ENCODE results near the gene CACNA2D3. TPM values are rescaled to one million over a fixed set of nuclear protein-coding genes. Genes with fewer than 3 reads are reported as not detected.

The CACNA2D3 gene
- total RNA-seq, 2 experiments from 2014 or later: not detected

GRCh38 chr3:54347933-54348332 lies 225.6 kb downstream of the CACNA2D3 start:
- no peaks in the 10 kb centered on the region for H3K4me1 Mint-ChIP-seq (ENCODE audit: low read depth)

GRCh38 chr3:54349231-54349652 lies 226.9 kb downstream of the CACNA2D3 start:
- intact Hi-C loops (cut with micrococcal nuclease): no loop called here
- H3K4me3 Mint-ChIP-seq: no peak overlapping the region
- ChIA-PET POLR2A (no interaction called here), CTCF (no interaction called here)
- H3K27me3 Mint-ChIP-seq: peaks cover 2% of the 10 kb centered on the region
- H3K36me3 Mint-ChIP-seq: no peaks in the 10 kb centered on the region
- H3K27ac Mint-ChIP-seq: no peak overlapping the region
- H3K4me1 Mint-ChIP-seq (ENCODE audit: low read depth): no peaks in the 10 kb centered on the region
- no peak for DNase-seq
- no peaks in the 10 kb centered on the region for H3K9me3 Mint-ChIP-seq

More at GRCh38 chr3:54347933-54348332, 225.6 kb downstream of the CACNA2D3 start:
- H3K27me3 Mint-ChIP-seq: no peaks in the 10 kb centered on the region
- no peaks in the 10 kb centered on the region for H3K36me3 Mint-ChIP-seq
- intact Hi-C loops (cut with micrococcal nuclease): no loop called here
- ChIA-PET CTCF (no interaction called here), POLR2A (no interaction called here)
- H3K27ac Mint-ChIP-seq: no peak overlapping the region
- no peak overlapping the region for H3K4me3 Mint-ChIP-seq
- DNase-seq: no peak
- no peaks in the 10 kb centered on the region for H3K9me3 Mint-ChIP-seq

GRCh38 chr3:54349691-54350090 lies 227.3 kb downstream of the CACNA2D3 start:
- DNase-seq: no peak
- Mint-ChIP-seq H3K4me3 (no peak overlapping the region), H3K27ac (no peak overlapping the region), H3K36me3 (no peaks in the 10 kb centered on the region), H3K9me3 (no peaks in the 10 kb centered on the region), H3K4me1 (ENCODE audit: low read depth) (no peaks in the 10 kb centered on the region), H3K27me3 (peaks cover 2% of the 10 kb centered on the region)
- ChIA-PET POLR2A (no interaction called here), CTCF (no interaction called here)
- intact Hi-C loops (cut with micrococcal nuclease): no loop called here

- POLR2A ChIA-PET: no interaction called here
- Mint-ChIP-seq H3K36me3 (no peaks in the 10 kb centered on the region), H3K27ac (no peak overlapping the region), H3K27me3 (peaks cover 2% of the 10 kb centered on the region), H3K9me3 (no peaks in the 10 kb centered on the region), H3K4me3 (no peak overlapping the region), H3K4me1 (ENCODE audit: low read depth) (no peaks in the 10 kb centered on the region)
- DNase-seq: no peak
- intact Hi-C loops (cut with micrococcal nuclease): no loop called here
- CTCF ChIA-PET: no interaction called here
Measured at GRCh38 chr3:54353546-54353945, 231.2 kb downstream of the CACNA2D3 start.

- H3K4me3 Mint-ChIP-seq: no peak overlapping the region
- CTCF ChIA-PET: no interaction called here
- POLR2A ChIA-PET: no interaction called here
Measured at GRCh38 chr3:54353946-54354345, 231.6 kb downstream of the CACNA2D3 start.

GRCh38 chr3:54355800-54356199 lies 233.4 kb downstream of the CACNA2D3 start:
- DNase-seq: no peak
- no peaks in the 10 kb centered on the region for H3K4me1 Mint-ChIP-seq (ENCODE audit: low read depth)
- intact Hi-C loops (cut with micrococcal nuclease): no loop called here
- H3K36me3 Mint-ChIP-seq: no peaks in the 10 kb centered on the region
- POLR2A ChIA-PET: no interaction called here
- CTCF ChIA-PET: no interaction called here
- H3K9me3 Mint-ChIP-seq: no peaks in the 10 kb centered on the region
- H3K4me3 Mint-ChIP-seq: no peak overlapping the region
- no peak overlapping the region for H3K27ac Mint-ChIP-seq
- H3K27me3 Mint-ChIP-seq: peaks cover 2% of the 10 kb centered on the region

More at GRCh38 chr3:54353946-54354345, 231.6 kb downstream of the CACNA2D3 start:
- intact Hi-C loops (cut with micrococcal nuclease): no loop called here
- no peak overlapping the region for H3K27ac Mint-ChIP-seq
- no peaks in the 10 kb centered on the region for H3K4me1 Mint-ChIP-seq (ENCODE audit: low read depth)
- peaks cover 2% of the 10 kb centered on the region for H3K27me3 Mint-ChIP-seq
- DNase-seq: no peak
- H3K36me3 Mint-ChIP-seq: no peaks in the 10 kb centered on the region
- no peaks in the 10 kb centered on the region for H3K9me3 Mint-ChIP-seq

GRCh38 chr3:54356261-54357045 lies 234.1 kb downstream of the CACNA2D3 start:
- ChIA-PET CTCF (no interaction called here), POLR2A (no interaction called here)
- intact Hi-C loops (cut with micrococcal nuclease): no loop called here
- H3K27me3 Mint-ChIP-seq: peaks cover 2% of the 10 kb centered on the region
- H3K36me3 Mint-ChIP-seq: no peaks in the 10 kb centered on the region
- no peaks in the 10 kb centered on the region for H3K4me1 Mint-ChIP-seq (ENCODE audit: low read depth)
- no peaks in the 10 kb centered on the region for H3K9me3 Mint-ChIP-seq
- no peak overlapping the region for H3K27ac Mint-ChIP-seq
- no peak overlapping the region for H3K4me3 Mint-ChIP-seq
- DNase-seq: no peak

GRCh38 chr3:54357301-54357700 lies 234.9 kb downstream of the CACNA2D3 start:
- intact Hi-C loops (cut with micrococcal nuclease): no loop called here
- peaks cover 2% of the 10 kb centered on the region for H3K27me3 Mint-ChIP-seq
- ChIA-PET CTCF (no interaction called here), POLR2A (no interaction called here)
- no peak overlapping the region for H3K27ac Mint-ChIP-seq
- H3K9me3 Mint-ChIP-seq: no peaks in the 10 kb centered on the region
- no peak for DNase-seq
- no peaks in the 10 kb centered on the region for H3K4me1 Mint-ChIP-seq (ENCODE audit: low read depth)
- H3K36me3 Mint-ChIP-seq: no peaks in the 10 kb centered on the region
- no peak overlapping the region for H3K4me3 Mint-ChIP-seq

- no peak for DNase-seq
- POLR2A ChIA-PET: no interaction called here
- no peaks in the 10 kb centered on the region for H3K36me3 Mint-ChIP-seq
- intact Hi-C loops (cut with micrococcal nuclease): no loop called here
- CTCF ChIA-PET: no interaction called here
- no peak overlapping the region for H3K27ac Mint-ChIP-seq
- H3K4me1 Mint-ChIP-seq (ENCODE audit: low read depth): no peaks in the 10 kb centered on the region
- H3K9me3 Mint-ChIP-seq: no peaks in the 10 kb centered on the region
- no peak overlapping the region for H3K4me3 Mint-ChIP-seq
- peaks cover 2% of the 10 kb centered on the region for H3K27me3 Mint-ChIP-seq
Measured at GRCh38 chr3:54358316-54358715, 236.0 kb downstream of the CACNA2D3 start.

- Mint-ChIP-seq H3K9me3 (no peaks in the 10 kb centered on the region), H3K27me3 (no peaks in the 10 kb centered on the region), H3K4me3 (no peak overlapping the region), H3K36me3 (no peaks in the 10 kb centered on the region), H3K4me1 (ENCODE audit: low read depth) (no peaks in the 10 kb centered on the region), H3K27ac (no peak overlapping the region)
- ChIA-PET POLR2A (no interaction called here), CTCF (no interaction called here)
- DNase-seq: no peak
- intact Hi-C loops (cut with micrococcal nuclease): no loop called here
Measured at GRCh38 chr3:54358969-54359694, 236.8 kb downstream of the CACNA2D3 start.

GRCh38 chr3:54360320-54360719 lies 238.0 kb downstream of the CACNA2D3 start:
- Mint-ChIP-seq H3K27ac (no peak overlapping the region), H3K4me3 (no peak overlapping the region), H3K36me3 (no peaks in the 10 kb centered on the region), H3K4me1 (ENCODE audit: low read depth) (no peaks in the 10 kb centered on the region), H3K9me3 (no peaks in the 10 kb centered on the region), H3K27me3 (no peaks in the 10 kb centered on the region)
- DNase-seq: no peak
- intact Hi-C loops (cut with micrococcal nuclease): no loop called here
- ChIA-PET POLR2A (no interaction called here), CTCF (no interaction called here)

- H3K27me3 Mint-ChIP-seq: no peaks in the 10 kb centered on the region
- no peaks in the 10 kb centered on the region for H3K9me3 Mint-ChIP-seq
- ChIA-PET CTCF (no interaction called here), POLR2A (no interaction called here)
- H3K36me3 Mint-ChIP-seq: no peaks in the 10 kb centered on the region
- no peak overlapping the region for H3K4me3 Mint-ChIP-seq
- DNase-seq: no peak
- no peak overlapping the region for H3K27ac Mint-ChIP-seq
- intact Hi-C loops (cut with micrococcal nuclease): no loop called here
- no peaks in the 10 kb centered on the region for H3K4me1 Mint-ChIP-seq (ENCODE audit: low read depth)
Measured at GRCh38 chr3:54361746-54362283, 239.5 kb downstream of the CACNA2D3 start.

Data from activated CD4-positive, alpha-beta memory T cell treated with anti-CD3 and anti-CD28 coated beads for 36 hours (primary cell).